Left hindlimb (tissue), 1 donor: Measurements from ENCODE around the gene PLCG2.
A peak's percentile ranks its signal among the peaks of the same experiment; 100 is the strongest.

Source experiments
- DNase-seq: peaks from one replicate; pipeline ENCODE4 v3.0.0-alpha.2; 2018

The PLCG2 gene

DNA sequence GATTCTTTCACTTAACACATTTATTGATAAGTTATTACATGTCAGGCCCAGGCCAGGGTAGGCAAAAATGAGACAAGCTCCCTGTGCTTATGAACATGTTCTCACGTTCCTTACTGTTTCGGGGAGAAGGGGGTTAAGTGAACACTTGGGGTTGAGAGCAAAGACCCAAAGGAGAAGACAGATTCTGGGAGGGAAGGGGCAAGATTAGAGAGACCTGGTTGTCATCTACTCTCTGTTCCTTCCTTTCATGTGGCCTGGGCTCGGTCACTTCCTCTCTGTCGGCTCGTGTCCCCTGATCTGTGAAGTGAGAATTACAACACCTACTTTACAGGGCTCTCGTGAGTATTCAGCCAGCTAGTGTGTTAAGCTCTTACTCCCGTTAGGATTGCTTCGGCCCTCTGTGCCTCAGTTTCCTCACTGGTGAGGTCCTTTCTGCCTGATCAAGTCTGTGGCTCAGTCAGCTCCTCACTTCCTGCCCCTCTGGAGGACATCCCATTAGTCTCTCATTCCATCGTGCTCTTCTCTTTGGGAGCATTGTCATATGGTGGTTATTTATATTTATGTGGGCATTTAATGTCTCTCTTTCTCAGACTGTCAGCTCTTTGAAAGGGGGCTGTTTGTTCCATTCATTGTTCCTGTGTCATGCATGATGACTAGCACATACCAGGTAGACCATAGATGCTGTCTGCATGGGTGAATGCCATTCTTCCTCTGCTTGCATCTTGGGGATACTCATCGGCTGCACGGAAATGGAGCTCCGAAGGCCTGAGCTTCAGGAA, 38.9 kb downstream of the PLCG2 start:
- no peak for DNase-seq

DNA sequence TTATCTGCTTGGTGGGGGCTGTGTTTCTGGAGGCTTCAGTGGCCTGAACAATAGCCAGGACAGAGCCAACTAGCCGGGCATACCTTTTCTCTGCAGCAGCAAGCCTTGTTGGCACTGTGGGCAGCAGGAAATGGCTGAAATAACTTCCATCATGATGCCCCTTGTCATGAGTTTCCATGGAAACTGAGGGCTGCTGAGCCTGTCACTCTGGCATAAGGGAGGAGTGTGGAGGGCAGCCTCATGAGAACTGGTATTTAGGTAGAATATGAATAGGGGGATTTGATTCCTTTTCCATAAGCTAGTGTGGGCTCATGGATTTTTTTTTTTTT, 39.4 kb downstream of the PLCG2 start:
- DNase-seq: no peak

DNA sequence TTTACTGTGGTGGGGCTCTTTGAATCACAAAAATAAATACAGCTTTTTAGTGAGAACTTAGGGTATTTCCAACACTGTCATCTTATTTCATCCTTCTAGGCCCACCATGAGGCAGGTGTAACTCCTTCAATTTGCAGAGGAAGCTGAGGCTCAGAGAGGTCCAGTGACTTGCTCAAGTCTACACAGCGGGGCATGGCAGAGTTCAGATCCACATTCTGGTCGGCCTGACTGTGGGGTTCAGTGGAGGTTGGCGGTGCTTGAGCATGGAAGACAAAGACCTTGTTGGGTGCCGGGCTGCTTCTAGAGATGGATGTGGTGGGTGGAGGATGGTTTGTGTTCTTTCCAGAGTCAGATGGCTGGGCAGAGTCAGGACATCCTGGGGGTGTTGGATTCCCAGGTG, 39.8 kb downstream of the PLCG2 start:
- DNase-seq: no peak

- DNase-seq: no peak
These were observed 42.5 kb downstream of the PLCG2 start for GRCh38 chr16:81821436-81822128.

GRCh38 chr16:81823111-81823510, 44.0 kb downstream of the PLCG2 start:
- peak; percentile 53 for DNase-seq

DNA sequence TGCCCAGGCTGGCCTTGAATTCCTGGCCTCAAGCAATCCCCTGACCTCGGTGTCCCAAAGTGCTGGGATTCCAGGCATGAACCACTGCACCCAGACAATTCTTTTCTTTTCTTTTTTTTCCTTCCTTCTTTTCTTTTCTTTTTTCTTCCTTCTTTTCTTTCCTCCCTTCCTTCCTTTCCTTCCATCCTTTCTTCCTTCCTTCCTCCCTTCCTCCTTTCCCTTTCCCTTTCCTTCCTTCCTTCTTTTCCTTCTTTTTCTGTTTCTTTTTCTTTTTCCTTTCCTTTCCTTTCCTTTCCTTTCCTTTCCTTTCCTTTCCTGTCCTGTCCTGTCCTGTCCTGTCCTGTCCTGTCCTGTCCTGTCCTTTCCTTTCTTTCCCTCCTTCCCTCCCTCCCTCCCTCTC, 44.6 kb downstream of the PLCG2 start:
- DNase-seq: no peak

DNA sequence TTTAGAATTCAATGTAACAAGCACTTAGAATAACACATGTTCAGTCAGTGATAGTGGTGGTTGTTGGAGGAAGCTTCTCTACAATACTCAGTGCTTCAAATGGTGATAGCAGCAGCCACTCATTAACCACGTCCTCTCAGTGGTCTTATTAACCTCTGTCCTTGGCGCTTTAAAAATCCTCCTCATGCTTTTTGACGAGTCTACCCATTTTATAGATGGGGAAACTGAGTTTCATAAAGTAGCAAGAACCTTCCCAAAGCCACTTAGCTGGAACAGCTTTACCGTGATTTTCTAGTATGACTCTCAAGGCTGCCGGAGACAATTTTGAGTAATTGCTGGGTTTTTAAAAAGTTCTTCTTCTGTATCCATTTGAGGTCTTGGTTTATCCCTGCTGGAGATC, 47.4 kb downstream of the PLCG2 start:
- no peak for DNase-seq

DNA sequence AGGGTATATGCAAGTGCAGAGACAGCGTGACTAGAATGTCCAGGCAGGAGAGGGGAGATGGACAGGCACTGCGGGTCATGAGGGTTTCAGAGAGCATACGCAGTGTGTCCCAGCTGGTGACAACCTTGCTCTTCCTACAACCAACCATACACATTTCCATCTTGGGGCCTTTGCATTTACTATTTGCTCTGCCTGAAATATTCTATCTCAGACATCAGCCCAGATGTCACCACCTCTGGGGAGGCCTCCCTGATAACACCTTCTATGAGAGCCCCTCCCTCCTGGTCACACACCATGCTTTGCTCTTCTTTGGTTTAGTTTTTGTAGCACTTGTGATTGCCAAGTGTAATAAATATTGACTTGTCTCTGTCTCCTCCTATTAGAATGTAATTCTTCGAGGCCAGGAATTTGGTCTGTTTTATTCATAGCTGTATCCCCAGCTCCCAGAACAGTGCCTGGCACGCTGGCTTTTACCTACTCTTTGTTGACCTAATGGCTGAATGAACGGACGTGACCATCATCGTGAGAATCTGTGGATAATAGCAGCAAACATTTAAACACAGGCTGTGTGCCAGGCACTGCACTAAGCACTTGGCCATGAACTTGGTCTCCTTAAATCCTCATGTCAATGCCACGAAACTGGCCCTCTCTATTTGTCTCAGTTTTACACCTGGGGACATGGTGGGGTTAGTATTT, 51.9 kb downstream of the PLCG2 start:
- DNase-seq: no peak

GRCh38 chr16:81831722-81832126, 52.6 kb downstream of the PLCG2 start:
- peak; percentile 46 for DNase-seq

GRCh38 chr16:81832801-81833547, 53.9 kb downstream of the PLCG2 start:
- DNase-seq: no peak

GRCh38 chr16:81833751-81834150, 54.7 kb downstream of the PLCG2 start:
- DNase-seq: no peak

- DNase-seq: no peak
These were observed 55.8 kb downstream of the PLCG2 start for GRCh38 chr16:81834868-81835267.

GRCh38 chr16:81836279-81837054, 57.4 kb downstream of the PLCG2 start:
- no peak for DNase-seq

- DNase-seq: no peak
These were observed 58.2 kb downstream of the PLCG2 start for GRCh38 chr16:81837312-81837751.

DNA sequence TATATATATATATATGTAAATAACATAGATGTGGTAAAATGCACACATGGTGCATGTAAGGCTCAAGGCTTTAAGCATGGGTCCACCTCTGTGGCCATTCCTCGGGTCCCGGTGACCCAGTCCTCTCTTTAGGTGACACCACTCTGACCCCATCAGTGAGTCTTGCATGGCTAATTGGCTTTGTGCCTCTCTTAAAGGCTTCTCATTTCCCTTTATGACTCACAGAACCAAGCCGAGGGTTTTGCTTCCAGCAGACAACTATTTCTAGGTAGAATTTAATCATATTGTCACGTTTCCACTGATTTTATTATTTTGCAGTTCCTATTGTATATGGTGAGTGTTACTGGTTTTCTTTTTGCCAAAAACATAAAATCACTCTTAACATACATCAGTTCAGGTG, 59.7 kb downstream of the PLCG2 start:
- no peak for DNase-seq

GRCh38 chr16:81841722-81842121, 62.6 kb downstream of the PLCG2 start:
- no peak for DNase-seq

- no peak for DNase-seq
These were observed 63.6 kb downstream of the PLCG2 start for GRCh38 chr16:81842564-81843242.

DNA sequence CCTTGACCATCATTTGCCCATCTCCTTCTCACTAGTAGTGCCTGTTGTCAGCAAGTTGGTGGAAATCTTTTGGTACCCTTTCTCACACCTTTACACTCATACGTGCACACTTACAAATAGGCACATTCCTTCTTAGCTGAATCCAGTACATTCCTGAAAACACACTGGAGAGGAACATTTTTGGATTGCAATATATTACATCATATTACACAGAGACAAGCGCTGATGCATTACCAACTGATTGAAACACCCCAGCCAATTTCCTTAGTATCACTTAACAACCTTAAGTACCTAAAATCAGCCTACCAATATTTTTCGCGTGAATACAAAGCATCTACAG, 64.1 kb downstream of the PLCG2 start:
- DNase-seq: no peak

DNA sequence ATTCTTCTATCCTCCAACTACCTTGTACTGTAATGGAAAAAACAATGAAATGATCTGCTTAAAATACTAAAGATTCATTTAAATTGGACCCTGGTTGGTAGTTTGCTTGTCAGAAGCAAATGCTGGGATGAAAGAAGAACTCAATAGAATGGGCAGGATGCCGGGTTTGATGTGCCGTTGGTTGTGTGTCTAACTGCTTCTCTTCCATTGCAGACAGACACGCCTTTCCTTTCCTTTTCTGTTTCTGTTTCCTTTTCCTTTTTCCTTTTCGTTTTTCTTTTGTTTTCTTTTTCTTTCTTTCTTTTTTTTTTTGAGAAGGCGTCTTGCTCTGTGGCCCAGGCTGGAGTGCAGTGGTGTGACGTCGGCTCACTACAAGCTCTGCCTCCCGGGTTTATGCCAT, 64.6 kb downstream of the PLCG2 start:
- no peak for DNase-seq

GRCh38 chr16:81846105-81846504, 67.0 kb downstream of the PLCG2 start:
- DNase-seq: no peak

DNA sequence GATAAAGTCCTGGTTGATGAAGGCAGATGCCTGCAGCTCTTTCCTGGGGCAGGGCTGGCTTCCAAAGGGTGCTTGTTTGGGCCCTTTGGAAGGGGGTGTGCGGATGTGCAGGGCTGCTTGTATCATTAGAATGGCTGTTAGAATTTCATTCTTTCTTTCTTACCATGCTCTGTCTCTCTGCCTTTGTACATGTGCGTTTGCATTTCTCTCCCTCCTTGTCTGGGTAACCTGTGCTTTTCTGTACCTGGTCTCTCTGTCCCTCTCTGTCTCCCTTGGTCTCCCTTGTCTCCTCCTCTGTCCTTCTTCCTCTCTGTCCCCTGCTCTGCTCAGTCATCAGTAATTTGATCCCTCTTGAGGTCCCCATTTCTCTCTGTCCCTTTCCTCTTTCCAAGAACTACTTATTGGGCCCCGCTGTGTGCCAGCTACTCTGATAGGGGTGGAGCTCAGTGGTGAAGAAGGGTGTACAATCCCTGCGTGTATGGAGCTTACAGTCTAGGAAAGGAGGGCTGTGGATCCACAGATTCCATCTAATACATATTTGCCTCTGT, 69.3 kb downstream of the PLCG2 start:
- DNase-seq: no peak
